GM12875 (cell line): ENCODE results near the gene MGME1.

ENCODE experiments used
- H3K4me3 ChIP-seq: one replicate; pipeline ENCODE4 v1.5.1; 2011; ENCODE audit warnings: low read depth, low read length, control low read depth
- TF ChIP-seq, protein P1 (sequence below): IDR thresholded peaks from 2 replicates; pipeline ENCODE4 v1.5.1; 2011; ENCODE audit warnings: low read depth, mild to moderate bottlenecking, control low read depth, inconsistent platforms, low read length, moderate library complexity, borderline replicate concordance; ENCODE audit not compliant: insufficient read depth

MGME1 gene

DNA sequence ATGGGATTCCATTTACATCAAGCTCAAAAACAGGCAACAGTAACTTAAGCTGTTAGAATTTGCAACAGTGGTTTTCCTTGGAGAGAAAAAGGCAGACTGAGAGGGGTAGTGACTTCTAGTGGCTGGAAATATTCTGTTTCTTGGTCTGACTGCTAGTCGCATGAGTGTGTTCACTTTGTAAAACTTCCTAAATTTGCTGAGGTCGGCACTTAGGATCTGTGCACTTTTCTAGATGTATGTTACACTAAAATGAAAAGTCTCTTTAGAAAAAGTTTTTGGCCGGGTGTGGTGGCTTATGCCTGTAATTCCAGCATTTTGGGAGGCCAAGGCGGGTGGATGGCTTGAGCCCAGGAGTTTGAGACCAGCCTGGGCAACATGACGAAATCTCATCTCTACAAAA, 70.2 kb downstream of the MGME1 start:
- H3K4me3 ChIP-seq, result no peak overlapping the region
- TF ChIP-seq, protein P1, sequence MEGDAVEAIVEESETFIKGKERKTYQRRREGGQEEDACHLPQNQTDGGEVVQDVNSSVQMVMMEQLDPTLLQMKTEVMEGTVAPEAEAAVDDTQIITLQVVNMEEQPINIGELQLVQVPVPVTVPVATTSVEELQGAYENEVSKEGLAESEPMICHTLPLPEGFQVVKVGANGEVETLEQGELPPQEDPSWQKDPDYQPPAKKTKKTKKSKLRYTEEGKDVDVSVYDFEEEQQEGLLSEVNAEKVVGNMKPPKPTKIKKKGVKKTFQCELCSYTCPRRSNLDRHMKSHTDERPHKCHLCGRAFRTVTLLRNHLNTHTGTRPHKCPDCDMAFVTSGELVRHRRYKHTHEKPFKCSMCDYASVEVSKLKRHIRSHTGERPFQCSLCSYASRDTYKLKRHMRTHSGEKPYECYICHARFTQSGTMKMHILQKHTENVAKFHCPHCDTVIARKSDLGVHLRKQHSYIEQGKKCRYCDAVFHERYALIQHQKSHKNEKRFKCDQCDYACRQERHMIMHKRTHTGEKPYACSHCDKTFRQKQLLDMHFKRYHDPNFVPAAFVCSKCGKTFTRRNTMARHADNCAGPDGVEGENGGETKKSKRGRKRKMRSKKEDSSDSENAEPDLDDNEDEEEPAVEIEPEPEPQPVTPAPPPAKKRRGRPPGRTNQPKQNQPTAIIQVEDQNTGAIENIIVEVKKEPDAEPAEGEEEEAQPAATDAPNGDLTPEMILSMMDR, result no peak
